ENCODE measurements around the gene MYO3B. TPM values are rescaled to one million over a fixed set of nuclear protein-coding genes. Genes with fewer than 3 reads are reported as not detected.

MYO3B gene
- total RNA-seq, 1 experiment from 2014 or later, result 0.50 TPM

DNA sequence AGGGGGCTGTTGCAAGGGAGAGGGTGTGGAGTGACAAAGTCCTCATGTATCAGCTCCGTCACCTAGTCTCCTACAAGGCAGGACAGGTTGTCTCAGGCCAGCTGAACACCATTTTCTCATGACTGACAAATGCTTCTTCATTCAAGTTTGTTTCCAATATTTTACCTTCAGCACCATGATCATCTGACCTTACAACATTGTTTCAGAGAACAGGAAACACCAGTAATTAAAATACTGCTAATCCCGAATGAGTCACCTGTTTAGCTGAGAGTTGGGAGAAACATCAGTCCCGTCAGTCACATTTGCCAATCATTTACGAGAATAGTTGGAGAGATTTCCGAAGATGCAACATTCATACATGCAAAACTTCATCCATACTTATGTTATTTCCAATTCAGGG lies 511.5 kb downstream of the MYO3B start:
- no peaks in the 10 kb centered on the region for H3K36me3 Mint-ChIP-seq
- ATAC-seq (no peak), DNase-seq (ENCODE audit: low spot score) (no peak)
- peaks cover 17% of the 10 kb centered on the region for H3K4me1 Mint-ChIP-seq
- H3K27me3 Mint-ChIP-seq (ENCODE audit: low read depth), result no peaks in the 10 kb centered on the region
- TF ChIP-seq, protein P1, sequence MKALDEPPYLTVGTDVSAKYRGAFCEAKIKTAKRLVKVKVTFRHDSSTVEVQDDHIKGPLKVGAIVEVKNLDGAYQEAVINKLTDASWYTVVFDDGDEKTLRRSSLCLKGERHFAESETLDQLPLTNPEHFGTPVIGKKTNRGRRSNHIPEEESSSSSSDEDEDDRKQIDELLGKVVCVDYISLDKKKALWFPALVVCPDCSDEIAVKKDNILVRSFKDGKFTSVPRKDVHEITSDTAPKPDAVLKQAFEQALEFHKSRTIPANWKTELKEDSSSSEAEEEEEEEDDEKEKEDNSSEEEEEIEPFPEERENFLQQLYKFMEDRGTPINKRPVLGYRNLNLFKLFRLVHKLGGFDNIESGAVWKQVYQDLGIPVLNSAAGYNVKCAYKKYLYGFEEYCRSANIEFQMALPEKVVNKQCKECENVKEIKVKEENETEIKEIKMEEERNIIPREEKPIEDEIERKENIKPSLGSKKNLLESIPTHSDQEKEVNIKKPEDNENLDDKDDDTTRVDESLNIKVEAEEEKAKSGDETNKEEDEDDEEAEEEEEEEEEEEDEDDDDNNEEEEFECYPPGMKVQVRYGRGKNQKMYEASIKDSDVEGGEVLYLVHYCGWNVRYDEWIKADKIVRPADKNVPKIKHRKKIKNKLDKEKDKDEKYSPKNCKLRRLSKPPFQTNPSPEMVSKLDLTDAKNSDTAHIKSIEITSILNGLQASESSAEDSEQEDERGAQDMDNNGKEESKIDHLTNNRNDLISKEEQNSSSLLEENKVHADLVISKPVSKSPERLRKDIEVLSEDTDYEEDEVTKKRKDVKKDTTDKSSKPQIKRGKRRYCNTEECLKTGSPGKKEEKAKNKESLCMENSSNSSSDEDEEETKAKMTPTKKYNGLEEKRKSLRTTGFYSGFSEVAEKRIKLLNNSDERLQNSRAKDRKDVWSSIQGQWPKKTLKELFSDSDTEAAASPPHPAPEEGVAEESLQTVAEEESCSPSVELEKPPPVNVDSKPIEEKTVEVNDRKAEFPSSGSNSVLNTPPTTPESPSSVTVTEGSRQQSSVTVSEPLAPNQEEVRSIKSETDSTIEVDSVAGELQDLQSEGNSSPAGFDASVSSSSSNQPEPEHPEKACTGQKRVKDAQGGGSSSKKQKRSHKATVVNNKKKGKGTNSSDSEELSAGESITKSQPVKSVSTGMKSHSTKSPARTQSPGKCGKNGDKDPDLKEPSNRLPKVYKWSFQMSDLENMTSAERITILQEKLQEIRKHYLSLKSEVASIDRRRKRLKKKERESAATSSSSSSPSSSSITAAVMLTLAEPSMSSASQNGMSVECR (CRISPR knock-in tag; IDR thresholded peaks at IDR 0.05; ENCODE audit: borderline replicate concordance), result no peak
- TF ChIP-seq, protein P2, sequence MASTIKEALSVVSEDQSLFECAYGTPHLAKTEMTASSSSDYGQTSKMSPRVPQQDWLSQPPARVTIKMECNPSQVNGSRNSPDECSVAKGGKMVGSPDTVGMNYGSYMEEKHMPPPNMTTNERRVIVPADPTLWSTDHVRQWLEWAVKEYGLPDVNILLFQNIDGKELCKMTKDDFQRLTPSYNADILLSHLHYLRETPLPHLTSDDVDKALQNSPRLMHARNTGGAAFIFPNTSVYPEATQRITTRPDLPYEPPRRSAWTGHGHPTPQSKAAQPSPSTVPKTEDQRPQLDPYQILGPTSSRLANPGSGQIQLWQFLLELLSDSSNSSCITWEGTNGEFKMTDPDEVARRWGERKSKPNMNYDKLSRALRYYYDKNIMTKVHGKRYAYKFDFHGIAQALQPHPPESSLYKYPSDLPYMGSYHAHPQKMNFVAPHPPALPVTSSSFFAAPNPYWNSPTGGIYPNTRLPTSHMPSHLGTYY (CRISPR knock-in tag; IDR thresholded peaks at IDR 0.05), result no peak
- TF ChIP-seq NR3C1 (CRISPR knock-in tag; conservative IDR thresholded peaks at IDR 0.05; ENCODE audit: low read depth), result no peak
- TF ChIP-seq, protein P3, sequence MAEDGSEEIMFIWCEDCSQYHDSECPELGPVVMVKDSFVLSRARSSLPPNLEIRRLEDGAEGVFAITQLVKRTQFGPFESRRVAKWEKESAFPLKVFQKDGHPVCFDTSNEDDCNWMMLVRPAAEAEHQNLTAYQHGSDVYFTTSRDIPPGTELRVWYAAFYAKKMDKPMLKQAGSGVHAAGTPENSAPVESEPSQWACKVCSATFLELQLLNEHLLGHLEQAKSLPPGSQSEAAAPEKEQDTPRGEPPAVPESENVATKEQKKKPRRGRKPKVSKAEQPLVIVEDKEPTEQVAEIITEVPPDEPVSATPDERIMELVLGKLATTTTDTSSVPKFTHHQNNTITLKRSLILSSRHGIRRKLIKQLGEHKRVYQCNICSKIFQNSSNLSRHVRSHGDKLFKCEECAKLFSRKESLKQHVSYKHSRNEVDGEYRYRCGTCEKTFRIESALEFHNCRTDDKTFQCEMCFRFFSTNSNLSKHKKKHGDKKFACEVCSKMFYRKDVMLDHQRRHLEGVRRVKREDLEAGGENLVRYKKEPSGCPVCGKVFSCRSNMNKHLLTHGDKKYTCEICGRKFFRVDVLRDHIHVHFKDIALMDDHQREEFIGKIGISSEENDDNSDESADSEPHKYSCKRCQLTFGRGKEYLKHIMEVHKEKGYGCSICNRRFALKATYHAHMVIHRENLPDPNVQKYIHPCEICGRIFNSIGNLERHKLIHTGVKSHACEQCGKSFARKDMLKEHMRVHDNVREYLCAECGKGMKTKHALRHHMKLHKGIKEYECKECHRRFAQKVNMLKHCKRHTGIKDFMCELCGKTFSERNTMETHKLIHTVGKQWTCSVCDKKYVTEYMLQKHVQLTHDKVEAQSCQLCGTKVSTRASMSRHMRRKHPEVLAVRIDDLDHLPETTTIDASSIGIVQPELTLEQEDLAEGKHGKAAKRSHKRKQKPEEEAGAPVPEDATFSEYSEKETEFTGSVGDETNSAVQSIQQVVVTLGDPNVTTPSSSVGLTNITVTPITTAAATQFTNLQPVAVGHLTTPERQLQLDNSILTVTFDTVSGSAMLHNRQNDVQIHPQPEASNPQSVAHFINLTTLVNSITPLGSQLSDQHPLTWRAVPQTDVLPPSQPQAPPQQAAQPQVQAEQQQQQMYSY (CRISPR knock-in tag; IDR thresholded peaks at IDR 0.05), result no peak
- no peak for TF ChIP-seq JUN (CRISPR knock-in tag; IDR thresholded peaks at IDR 0.05)
- H3K27ac Mint-ChIP-seq, result no peak overlapping the region; the same call in 1 of the 2 replicates
- CTCF ChIA-PET, result interaction anchor here (0.6 kb wide), 2 partner anchors 26 to 292 kb away, joined by 3 read pairs; partner anchors contain the start of gene SP5
- no peaks in the 10 kb centered on the region for H3K9me3 Mint-ChIP-seq
- H3K4me3 Mint-ChIP-seq, result no peak overlapping the region
- POLR2A ChIA-PET, result interaction anchor here (0.6 to 0.8 kb wide), 3 partner anchors 19 to 454 kb away, joined by 3 to 6 read pairs (median 4); no protein-coding TSS in a partner anchor

DNA sequence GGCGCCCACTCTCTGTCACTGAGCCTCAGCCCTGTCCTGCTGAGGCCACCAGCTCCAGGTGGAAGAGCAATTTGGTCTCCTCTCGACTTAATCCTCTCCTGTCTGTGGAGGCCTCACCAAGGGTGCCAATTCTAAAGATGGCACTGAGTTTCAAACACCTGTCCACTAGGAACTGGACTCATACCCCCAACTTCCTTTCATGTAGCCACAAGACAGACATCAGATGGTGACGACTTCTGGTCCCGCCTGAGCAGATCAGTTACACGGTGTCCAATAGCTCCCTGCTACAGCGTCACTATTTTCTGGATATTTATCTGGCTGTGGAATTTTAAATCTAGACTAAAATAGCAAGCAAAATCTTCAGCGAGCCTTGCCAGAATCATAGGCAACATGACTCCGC lies 512.7 kb downstream of the MYO3B start:
- ATAC-seq (no peak), DNase-seq (ENCODE audit: low spot score) (no peak)
- Mint-ChIP-seq H3K27ac (no peak overlapping the region), H3K4me3 (no peak overlapping the region), H3K27me3 (ENCODE audit: low read depth) (no peaks in the 10 kb centered on the region), H3K36me3 (no peaks in the 10 kb centered on the region), H3K4me1 (peaks cover 19% of the 10 kb centered on the region), H3K9me3 (no peaks in the 10 kb centered on the region)
- ChIA-PET CTCF (no interaction called here), POLR2A (no interaction called here)
- TF ChIP-seq, protein P4, sequence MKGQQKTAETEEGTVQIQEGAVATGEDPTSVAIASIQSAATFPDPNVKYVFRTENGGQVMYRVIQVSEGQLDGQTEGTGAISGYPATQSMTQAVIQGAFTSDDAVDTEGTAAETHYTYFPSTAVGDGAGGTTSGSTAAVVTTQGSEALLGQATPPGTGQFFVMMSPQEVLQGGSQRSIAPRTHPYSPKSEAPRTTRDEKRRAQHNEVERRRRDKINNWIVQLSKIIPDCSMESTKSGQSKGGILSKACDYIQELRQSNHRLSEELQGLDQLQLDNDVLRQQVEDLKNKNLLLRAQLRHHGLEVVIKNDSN (CRISPR knock-in tag; IDR thresholded peaks at IDR 0.05), result no peak
- TF ChIP-seq, protein P1 (CRISPR knock-in tag; IDR thresholded peaks at IDR 0.05; ENCODE audit: borderline replicate concordance), result no peak
- TF ChIP-seq ETV6 (CRISPR knock-in tag; IDR thresholded peaks at IDR 0.05) (no peak), TP53 (CRISPR knock-in tag; IDR thresholded peaks at IDR 0.05) (no peak), GRHL2 (CRISPR knock-in tag; IDR thresholded peaks at IDR 0.05; ENCODE audit: insufficient replicate concordance, severe bottlenecking) (no peak)
- TF ChIP-seq, protein P5, sequence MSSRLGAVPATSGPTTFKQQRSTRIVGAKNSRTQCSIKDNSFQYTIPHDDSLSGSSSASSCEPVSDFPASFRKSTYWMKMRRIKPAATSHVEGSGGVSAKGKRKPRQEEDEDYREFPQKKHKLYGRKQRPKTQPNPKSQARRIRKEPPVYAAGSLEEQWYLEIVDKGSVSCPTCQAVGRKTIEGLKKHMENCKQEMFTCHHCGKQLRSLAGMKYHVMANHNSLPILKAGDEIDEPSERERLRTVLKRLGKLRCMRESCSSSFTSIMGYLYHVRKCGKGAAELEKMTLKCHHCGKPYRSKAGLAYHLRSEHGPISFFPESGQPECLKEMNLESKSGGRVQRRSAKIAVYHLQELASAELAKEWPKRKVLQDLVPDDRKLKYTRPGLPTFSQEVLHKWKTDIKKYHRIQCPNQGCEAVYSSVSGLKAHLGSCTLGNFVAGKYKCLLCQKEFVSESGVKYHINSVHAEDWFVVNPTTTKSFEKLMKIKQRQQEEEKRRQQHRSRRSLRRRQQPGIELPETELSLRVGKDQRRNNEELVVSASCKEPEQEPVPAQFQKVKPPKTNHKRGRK (CRISPR knock-in tag; IDR thresholded peaks at IDR 0.05; ENCODE audit: borderline replicate concordance), result no peak
- TF ChIP-seq, protein P2 (CRISPR knock-in tag; IDR thresholded peaks at IDR 0.05), result no peak
- TF ChIP-seq, protein P6, sequence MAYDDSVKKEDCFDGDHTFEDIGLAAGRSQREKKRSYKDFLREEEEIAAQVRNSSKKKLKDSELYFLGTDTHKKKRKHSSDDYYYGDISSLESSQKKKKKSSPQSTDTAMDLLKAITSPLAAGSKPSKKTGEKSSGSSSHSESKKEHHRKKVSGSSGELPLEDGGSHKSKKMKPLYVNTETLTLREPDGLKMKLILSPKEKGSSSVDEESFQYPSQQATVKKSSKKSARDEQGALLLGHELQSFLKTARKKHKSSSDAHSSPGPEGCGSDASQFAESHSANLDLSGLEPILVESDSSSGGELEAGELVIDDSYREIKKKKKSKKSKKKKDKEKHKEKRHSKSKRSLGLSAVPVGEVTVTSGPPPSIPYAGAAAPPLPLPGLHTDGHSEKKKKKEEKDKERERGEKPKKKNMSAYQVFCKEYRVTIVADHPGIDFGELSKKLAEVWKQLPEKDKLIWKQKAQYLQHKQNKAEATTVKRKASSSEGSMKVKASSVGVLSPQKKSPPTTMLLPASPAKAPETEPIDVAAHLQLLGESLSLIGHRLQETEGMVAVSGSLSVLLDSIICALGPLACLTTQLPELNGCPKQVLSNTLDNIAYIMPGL (CRISPR knock-in tag; IDR thresholded peaks at IDR 0.05), result no peak
- TF ChIP-seq, protein P7, sequence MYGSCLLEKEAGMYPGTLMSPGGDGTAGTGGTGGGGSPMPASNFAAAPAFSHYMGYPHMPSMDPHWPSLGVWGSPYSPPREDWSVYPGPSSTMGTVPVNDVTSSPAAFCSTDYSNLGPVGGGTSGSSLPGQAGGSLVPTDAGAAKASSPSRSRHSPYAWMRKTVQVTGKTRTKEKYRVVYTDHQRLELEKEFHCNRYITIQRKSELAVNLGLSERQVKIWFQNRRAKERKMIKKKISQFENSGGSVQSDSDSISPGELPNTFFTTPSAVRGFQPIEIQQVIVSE (CRISPR knock-in tag; IDR thresholded peaks at IDR 0.05; ENCODE audit: borderline replicate concordance), result no peak

All from WTC11 (cell line).